GM21515 (cell line): Measurements from ENCODE around the gene MDK.

Experiments
- ATAC-seq: cut with Tn5 transposase; IDR thresholded peaks from one replicate; pipeline ENCODE4 v1.9.1; 2021; ENCODE audit not compliant: unreplicated experiment

The MDK gene

DNA sequence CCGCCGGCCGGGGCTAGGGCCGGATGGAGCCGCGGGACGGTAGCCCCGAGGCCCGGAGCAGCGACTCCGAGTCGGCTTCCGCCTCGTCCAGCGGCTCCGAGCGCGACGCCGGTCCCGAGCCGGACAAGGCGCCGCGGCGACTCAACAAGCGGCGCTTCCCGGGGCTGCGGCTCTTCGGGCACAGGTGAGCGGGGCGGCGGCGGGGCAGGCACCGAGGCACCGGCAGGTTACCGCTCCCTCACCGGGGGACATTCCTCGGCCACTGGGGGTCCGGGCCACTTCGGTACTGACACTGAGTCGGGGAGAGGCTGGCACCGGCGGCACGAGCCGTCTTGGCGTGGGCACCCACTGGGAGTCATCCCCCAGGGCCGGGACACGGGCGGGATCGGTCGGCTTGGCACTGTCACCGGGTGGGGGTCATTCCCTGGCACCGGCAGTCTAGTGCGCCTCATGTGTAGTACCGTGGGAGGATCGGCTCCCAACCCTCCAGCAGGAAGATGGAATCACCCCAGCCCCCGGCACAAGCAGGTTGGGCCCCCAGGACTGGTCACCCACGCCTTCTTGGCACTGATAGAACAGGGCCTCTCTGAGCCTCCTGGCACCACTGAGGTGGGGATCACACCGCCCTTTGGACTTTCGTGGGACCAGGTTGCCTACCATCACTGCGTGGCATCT lies 33.7 kb upstream of the MDK start:
- peak; percentile 4 for ATAC-seq

DNA sequence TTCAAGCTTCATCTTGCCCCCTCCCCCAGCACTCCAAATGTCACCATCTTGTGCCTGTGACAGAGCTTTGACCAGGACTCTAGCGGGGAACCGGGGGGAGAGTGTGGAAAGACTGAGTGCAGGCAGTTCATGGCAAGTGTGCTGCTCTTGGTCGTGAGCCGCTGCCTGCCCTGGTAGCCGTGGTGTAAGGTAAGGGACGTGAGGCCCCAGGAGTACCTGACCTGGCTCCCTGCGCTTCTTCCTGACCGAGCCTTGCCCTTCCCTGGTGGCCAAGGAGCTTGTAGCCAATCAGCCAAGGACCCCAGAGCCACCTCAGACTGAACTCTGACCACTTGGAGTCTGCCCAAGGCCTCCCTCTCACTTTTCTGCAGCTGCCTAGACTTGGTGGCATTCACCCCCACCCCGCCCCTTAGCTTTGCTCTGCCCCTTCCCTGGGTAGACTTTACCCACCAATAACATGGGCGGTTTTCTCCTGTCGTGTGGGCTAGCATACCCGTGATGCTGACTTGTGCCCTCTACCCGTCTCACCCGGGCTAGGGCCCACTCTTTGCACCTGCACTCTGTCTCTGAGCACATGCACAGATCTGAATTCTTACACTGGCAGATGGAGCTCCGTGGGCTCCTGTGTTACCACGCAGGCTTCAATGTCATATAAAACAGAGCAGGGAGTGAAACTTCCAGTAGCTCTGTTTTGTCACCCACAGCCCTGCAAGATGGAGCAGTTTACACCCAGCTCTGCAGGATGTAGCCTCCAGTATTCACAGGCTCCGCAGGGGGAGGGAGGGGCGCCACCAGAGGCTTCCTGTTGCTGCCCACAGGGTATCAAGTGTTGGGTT lies 32.7 kb upstream of the MDK start:
- no peak for ATAC-seq

DNA sequence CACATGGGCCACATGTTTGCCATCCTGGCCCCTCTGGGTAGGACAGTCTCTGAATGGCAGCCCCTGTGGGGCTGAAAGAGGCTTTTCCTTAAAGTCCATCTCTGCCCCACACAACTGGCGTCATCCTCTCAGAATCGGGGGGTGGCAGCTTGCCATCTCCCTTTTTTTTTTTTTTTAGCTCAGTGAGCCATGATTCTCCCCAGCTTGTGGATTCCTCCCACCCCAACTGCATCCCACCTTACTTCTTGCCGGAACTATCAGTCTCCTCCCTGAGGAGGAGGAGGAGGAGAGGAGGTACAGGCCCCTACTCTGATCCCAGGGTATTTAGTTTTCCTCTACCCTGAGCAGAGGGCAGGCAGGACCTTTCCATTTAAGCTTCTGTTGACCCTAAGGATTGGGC lies 30.8 kb upstream of the MDK start:
- no peak for ATAC-seq

DNA sequence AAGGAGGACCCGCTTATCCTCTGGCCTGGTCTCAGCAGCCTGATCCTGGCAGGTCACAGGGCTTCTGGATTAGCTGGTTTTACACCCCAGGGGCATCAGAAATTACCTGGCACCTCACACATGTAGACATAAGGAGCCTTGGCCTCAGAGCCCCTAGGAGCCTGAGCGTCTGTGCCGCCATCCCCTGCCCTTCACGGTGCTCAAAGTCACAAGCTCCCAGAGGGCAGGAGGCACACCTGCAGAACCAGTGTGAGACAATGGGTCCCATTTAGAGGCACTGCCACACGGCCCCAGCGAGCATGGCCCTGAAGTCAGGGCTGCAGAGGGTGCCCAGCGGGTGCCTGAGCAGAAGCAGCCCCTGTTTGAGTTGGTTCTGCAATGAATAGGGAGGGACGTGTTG lies 30.3 kb upstream of the MDK start:
- ATAC-seq = no peak

DNA sequence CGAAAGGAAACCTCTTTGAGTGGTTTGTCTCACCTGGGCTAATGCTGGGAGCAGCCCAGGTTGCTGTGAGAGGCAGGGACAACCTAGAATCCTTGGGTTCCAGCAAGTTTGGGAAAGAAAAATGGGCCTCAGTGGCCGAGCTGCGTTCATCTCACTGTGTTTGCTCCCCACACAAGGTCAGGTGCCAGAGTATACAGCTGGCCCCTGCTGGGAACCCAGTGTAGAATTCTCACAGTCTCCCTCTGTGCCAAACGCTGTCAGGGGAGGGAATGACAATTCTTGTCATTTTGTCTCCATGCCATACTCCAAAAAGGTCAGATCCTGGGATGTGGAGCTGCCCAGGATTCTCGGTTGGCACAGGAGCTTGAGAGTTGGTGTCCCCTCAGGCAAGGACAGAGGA lies 29.9 kb upstream of the MDK start:
- ATAC-seq = no peak

DNA sequence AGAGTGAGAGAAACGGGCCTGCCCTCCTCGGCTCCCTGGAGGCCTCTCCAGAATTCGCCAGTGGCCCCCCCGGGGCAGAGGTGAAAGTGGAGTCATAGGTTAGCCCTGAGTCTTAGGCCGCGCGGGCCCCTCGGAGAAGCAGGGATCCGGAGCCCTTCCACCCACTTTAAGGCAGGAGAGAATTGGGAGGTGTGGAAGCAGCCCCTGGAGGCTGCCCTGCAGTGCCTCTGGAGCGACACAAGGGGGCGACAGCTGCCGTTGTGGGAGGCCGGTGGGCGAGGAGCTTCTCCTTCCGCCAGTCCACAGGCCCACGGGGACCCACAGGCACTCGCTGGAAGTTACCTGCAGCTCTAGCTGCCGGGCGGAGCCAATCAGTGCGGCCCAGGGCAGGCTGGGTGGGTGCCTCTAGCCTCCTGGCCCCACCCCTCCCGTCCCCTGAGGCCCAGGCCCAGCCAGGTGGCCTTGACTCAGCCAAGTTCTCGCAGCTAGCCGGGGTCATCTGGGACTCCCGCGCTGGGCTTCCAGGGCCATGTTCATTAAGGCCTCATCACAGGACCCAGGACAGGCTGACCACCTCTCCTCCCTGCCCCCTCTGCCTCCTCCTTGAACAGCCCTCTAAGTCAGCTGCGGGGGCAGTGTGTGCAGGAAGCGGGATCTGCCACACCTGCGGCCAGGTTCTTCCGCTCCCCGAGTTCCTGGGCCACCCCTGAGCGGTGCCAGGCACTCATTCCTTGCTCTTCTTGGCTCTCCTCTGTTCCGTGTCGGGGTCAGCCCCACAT lies 29.2 kb upstream of the MDK start:
- ATAC-seq = no peak

DNA sequence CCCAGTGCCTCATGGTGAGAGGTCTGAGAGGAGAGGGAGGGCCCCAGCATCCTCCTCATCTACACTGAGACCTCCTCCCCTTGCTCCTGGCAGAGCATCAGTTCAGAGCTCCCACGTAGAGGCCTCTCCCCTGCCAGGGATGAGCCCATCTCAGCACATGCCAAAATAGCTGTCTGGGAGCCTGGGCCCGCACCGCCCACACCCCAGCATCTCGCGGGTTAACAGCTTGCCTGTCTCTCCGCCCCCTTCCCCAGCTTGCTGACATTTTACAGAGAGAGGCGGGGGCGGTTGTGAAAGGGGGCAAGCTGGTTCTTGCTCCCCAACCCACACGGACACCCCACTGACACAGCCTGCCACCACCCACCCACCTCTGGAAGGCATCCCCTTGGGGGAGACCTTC lies 27.8 kb upstream of the MDK start:
- no peak for ATAC-seq

DNA sequence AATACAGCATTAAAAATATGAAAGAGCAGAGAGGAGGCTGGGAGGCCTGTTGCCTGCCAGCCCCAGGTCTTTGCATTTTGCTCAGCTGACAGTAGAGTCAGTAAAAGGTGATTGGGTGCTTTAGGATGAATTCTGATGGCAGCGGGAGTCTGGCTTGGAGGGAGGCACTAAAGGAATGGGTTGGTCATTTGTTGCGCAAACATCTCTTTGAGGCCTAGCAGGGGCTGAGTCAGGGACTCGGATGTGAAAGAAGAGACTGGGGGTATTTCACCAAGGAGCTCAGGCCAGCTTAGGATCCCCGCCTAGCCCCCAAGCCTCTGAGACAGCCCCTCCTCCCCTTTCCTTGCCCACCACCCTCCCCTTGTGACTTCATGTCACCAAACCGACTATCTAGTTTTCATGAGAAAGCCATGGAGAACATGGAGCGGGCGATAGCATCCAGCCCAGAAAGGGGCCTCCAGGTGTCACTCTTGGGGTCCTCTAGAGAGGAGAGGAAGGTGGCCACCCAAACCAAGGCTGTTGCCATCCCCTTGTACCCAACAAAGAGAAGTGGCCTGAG lies 24.5 kb upstream of the MDK start:
- no peak for ATAC-seq

DNA sequence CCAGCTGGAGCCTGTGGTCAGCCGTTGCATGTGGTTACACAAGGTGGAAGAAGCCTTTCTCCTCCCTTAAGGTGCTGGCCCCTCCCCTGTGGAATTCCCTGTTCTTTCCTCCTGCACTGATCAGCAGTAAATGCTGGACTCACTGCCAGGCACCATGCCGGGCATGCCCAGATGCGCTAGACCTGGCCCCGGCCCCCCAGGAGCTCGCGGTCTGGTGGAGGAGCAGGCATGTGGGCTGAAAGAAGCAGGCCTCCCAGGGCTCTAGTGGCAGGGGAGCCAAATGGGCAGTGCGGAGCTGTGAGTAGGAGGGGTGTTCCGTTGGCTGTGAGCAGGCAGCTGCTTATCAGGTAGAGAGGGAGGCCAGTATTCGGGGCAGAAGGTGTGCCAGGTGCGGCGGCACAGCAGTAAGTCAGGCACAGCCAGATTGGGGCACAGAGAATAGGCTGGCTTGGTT lies 24.0 kb upstream of the MDK start:
- no peak for ATAC-seq

DNA sequence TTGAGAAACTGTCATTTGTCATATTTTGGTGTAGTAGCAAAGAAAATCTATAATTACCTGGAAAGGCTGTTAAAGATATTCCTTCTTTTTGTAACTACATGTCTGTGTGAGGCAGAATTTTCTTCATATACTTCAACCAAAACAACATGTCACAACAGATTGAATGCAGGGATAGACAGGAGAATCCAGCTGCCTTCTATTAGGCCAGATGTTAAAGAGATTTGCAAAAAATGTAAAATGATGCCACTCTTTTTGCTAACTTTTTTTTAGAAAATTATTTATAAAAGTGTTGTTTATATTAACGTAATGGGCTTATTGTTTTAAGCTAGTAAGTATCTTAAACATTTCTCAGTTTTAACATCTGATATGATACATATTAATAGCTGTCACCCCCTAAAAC lies 21.5 kb upstream of the MDK start:
- no peak for ATAC-seq

DNA sequence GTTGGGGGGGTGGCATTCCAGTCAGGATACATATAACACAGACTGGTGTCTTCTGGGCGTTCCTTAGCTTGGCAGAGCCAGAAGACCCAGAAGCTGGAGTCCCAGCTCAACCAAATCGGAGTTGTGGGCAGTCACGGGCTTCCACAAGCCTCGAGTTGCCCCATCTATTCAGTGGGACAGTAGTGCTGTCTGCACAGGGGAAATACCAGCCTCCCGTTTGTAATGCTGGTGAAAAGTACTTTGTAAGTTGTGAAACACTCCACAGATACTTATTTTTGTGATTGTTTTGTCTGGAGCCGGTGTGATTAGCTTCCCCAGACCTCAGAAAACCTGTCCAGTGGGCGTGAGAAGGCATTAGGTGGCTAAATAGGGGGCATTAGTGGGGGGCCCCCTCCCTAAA lies 20.6 kb upstream of the MDK start:
- ATAC-seq = no peak

DNA sequence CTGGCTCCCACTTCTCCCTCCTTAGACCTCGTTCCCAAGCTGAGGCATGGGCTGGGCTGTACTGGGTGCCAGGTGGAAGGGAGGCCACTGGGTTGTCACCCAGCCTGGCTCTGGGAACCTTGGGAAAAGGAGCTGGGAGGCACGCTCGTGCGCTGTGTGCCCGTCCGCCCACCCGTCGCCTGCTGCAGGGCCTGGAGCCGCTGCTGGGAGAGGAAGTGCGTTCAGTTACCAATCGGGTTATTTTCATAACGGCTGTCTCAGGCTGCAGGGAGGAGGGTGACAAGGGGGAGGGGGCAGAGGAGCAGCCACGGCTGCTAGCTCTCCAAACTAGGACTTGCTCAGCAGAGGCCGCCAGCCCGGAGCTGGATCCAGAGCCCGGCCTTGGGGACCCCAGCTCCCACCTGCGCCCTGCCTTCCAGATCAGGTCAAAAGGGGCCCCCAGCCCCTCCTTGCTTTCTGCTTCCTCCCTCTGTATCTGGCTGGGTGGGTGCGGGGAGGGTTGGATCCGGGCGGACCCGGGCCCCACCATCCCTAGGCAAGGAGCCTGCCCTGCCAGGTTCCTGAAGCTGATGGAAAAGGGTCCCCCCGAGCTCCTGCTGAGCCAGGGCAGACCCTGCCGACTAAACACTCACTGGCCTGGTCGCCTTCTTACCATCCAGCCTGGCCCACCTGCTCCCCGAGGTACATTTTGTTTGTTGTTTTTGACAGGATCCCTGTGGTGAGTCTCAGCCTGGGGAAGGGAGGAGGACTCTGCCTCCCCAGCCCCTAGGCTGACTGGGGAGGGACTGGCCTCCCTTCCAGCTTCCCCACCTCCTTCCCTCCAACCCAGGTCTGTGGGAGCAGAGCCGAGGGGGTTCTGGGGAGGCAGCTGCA lies 19.9 kb upstream of the MDK start:
- peak; percentile 85 for ATAC-seq

DNA sequence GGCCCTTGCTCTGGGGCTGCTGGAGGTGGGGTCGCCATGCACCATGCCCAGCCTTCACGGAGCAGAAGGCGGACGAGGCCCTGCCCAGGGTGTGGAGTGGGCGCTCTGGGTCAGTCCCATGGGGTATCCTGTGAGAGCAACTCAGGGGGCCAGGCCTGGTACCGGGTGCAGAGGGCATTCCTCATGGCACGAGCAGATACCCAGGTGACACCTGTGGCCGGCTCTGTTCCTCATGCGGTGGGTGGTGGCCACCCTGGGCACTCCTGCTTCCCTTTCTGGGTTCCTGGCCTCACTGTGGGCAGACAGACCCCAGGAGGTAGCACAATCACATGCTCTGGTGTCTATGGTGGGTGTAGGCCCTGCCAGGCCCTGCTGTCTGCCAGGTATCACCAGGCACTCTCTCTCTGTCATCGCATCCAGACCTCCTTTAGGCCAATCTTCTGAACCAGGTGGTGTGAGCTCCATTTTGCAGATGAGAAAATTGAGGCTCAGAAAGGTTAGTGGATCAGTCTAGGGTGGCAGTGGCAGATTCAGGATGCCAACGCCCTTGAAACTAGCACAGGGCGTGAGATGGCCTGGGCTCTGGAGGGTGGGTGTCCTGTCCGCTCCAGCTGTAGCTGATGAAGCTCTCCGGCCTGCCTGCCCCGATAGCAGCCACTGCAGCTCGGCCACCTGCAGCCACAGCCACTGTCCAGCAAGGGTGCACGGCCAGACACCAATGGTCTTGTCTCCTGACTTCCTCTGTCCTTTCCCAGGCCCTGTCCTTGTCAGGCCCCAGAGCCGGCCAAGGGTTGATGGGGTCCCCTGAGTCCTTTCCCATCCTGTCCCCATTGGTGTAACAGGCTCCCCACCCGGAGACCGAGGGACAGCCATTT lies 19.1 kb upstream of the MDK start:
- no peak for ATAC-seq

DNA sequence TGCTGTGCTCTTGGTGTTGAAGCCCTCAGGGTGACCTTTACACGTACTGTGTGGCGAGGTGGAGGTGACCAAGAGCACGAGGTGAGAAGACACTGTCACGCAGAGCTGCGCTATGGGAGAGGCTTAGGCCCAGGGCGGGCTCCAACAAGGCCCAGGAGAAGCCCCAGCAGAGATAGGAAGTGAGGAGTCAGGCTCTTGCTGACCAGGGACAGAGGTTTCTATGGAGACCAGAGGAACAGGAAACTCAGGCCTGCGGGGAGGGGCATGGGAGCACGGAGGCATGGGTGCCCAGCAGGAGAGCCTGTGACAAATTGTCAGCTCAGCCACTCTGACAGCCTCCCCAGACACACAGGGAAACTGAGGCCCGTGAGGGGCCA lies 18.4 kb upstream of the MDK start:
- no peak for ATAC-seq

DNA sequence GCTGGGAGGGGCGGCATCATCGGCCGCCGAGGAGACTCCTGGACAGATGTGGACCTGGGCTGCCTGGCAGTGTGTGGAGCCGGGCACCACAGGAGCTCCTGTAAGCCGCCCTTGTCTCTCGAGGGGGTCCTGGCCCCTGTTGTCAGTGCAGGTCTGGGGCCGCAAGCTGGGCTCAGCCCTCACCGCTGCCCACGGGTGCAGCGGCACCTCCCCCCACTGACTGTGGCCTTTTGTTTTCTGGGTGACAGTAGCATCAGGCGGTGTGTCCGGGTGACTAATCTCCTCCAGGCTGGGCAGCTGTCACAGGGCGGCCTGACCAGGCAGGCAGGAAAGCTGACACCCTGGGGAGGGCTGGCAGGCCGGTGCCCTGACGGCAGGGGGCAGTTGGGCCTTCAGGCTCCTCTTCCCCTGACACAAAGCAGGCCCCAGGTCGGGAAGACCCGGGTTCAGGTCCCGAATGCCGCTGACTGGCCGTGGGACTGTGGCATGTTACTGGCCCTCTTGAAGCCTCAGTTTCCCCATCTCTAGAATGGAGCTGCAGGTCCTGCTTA lies 17.9 kb upstream of the MDK start:
- no peak for ATAC-seq

DNA sequence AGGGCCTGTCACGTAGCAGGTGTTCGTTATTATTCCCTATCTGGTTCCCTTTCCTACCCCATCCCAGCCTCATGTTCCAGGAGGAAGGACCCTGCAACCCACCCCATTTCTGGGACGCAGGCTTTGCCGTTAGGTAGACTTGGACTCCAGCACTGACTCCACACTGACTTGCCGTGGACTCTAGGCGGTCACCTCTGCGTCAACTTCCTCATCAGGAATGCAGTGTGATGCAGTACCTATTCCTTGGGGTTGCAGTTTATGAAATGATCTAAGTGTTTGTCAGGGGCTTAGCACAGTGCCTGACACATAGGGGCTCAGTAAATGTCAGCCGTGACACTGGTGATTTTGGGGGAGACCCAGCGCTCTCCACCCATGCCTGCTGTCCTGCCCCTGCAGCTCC lies 17.4 kb upstream of the MDK start:
- ATAC-seq = no peak

DNA sequence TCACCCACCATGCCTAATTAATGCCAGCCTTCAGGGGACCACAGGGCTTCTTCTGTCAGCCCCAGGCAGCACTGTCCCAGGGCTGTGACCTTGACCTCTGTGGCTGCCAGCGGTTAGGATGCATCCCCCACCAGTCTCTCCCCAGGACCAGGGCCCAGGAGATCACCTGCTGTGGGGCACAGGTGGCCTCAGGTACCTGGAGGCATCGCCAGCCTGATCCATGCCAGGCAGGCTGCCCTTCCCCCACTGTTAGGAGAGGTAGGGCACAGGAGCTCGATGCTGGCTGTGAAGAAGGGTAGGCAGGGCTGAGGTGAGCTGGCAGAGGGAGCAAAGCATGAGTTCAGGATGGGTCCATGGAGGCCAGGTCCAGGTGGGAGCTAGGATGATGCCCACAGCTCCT lies 16.7 kb upstream of the MDK start:
- no peak for ATAC-seq

DNA sequence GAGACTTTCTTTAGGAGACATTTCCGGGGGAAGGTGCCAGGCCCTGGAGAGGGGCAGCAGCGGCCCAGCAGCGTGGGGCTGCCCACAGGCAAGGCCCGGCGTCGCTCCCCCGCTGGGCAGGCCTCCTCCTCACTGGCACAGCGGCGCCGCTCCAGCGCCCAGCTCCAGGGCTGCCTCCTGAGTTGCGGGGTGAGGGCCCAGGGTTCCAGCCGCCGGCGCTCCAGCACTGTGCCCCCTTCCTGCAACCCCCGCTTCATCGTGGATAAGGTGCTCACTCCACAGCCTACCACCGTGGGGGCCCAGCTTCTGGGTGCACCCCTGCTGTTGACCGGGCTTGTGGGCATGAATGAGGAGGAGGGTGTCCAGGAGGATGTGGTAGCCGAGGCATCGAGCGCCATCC lies 15.2 kb upstream of the MDK start:
- no peak for ATAC-seq

DNA sequence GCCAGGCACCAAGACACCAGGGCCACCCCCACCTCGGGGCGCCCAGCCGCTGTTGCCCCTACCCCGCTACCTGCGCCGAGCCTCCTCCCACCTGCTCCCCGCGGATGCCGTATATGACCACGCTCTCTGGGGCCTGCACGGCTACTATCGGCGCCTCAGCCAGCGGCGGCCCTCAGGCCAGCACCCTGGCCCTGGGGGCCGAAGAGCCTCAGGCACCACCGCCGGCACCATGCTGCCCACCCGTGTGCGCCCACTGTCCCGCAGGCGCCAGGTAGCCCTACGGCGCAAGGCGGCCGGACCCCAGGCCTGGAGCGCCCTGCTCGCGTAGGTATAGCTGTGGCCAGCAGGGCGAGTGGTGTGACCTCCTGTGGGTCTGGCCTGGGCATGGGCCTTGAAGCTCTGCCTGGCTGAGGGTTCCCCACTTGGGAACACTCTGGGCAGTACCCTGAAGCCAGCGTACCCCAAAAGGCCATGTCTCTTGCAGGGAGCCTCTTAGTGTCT lies 14.8 kb upstream of the MDK start:
- ATAC-seq = no peak
